Measurements from ENCODE around the gene OR5AU1.

The OR5AU1 gene

GRCh38 chr14:21107283-21107800 lies 48.5 kb downstream of the OR5AU1 start:
- WGBS, 2 experiments = 85 to 86% methylated on average over 5 of the region's 5 CpGs
- Histone ChIP-seq H3K27me3 (ENCODE audit: control insufficient read depth, insufficient read depth, low read length, poor library complexity, severe bottlenecking) (no peaks in the 10 kb centered on the region), H3K27ac (ENCODE audit: insufficient read depth, low read depth, low read length, poor library complexity, severe bottlenecking) (no peak overlapping the region), H3K9me3 (ENCODE audit: control insufficient read depth, low read length) (no peaks in the 10 kb centered on the region), H3K4me3 (ENCODE audit: insufficient read depth, low read depth, low read length) (no peak overlapping the region), H3K4me1 (ENCODE audit: control insufficient read depth, insufficient read depth, low read length) (peaks cover 26% of the 10 kb centered on the region), H3K36me3 (ENCODE audit: control insufficient read depth, insufficient read depth, low read length) (no peaks in the 10 kb centered on the region)

- H3K27ac ChIP-seq (ENCODE audit: insufficient read depth, low read depth, low read length, poor library complexity, severe bottlenecking) = no peak overlapping the region
- H3K4me1 ChIP-seq (ENCODE audit: control insufficient read depth, insufficient read depth, low read length) = peaks cover 29% of the 10 kb centered on the region
- 31 to 33% methylated on average over 11 of the region's 11 CpGs for WGBS, 2 experiments
- H3K4me3 ChIP-seq (ENCODE audit: insufficient read depth, low read depth, low read length) = no peak overlapping the region
- H3K27me3 ChIP-seq (ENCODE audit: control insufficient read depth, insufficient read depth, low read length, poor library complexity, severe bottlenecking) = no peaks in the 10 kb centered on the region
- H3K36me3 ChIP-seq (ENCODE audit: control insufficient read depth, insufficient read depth, low read length) = no peaks in the 10 kb centered on the region
- no peaks in the 10 kb centered on the region for H3K9me3 ChIP-seq (ENCODE audit: control insufficient read depth, low read length)
These were observed 49.2 kb downstream of the OR5AU1 start for GRCh38 chr14:21106498-21107282.

- Histone ChIP-seq H3K36me3 (ENCODE audit: control insufficient read depth, insufficient read depth, low read length) (no peaks in the 10 kb centered on the region), H3K9me3 (ENCODE audit: control insufficient read depth, low read length) (no peaks in the 10 kb centered on the region), H3K27ac (ENCODE audit: insufficient read depth, low read depth, low read length, poor library complexity, severe bottlenecking) (no peak overlapping the region), H3K27me3 (ENCODE audit: control insufficient read depth, insufficient read depth, low read length, poor library complexity, severe bottlenecking) (no peaks in the 10 kb centered on the region), H3K4me1 (ENCODE audit: control insufficient read depth, insufficient read depth, low read length) (peaks cover 29% of the 10 kb centered on the region), H3K4me3 (ENCODE audit: insufficient read depth, low read depth, low read length) (no peak overlapping the region)
- 79 to 82% methylated on average over 4 of the region's 4 CpGs for WGBS, 2 experiments
These were observed 49.7 kb downstream of the OR5AU1 start for GRCh38 chr14:21106176-21106497.

- H3K27me3 ChIP-seq (ENCODE audit: control insufficient read depth, insufficient read depth, low read length, poor library complexity, severe bottlenecking) = no peaks in the 10 kb centered on the region
- 92 to 95% methylated on average over 8 of the region's 8 CpGs for WGBS, 2 experiments
- no peaks in the 10 kb centered on the region for H3K9me3 ChIP-seq (ENCODE audit: control insufficient read depth, low read length)
- H3K36me3 ChIP-seq (ENCODE audit: control insufficient read depth, insufficient read depth, low read length) = no peaks in the 10 kb centered on the region
- no peak overlapping the region for H3K27ac ChIP-seq (ENCODE audit: insufficient read depth, low read depth, low read length, poor library complexity, severe bottlenecking)
- H3K4me1 ChIP-seq (ENCODE audit: control insufficient read depth, insufficient read depth, low read length) = peaks cover 29% of the 10 kb centered on the region
- H3K4me3 ChIP-seq (ENCODE audit: insufficient read depth, low read depth, low read length) = no peak overlapping the region
These were observed 50.8 kb downstream of the OR5AU1 start for GRCh38 chr14:21105095-21105494.

Data from ectodermal cell (in vitro differentiated cells).